Measurements from ENCODE around the gene PTGER2. TPM values are rescaled to one million over a fixed set of nuclear protein-coding genes. Genes with fewer than 3 reads are reported as not detected.

The PTGER2 gene
- total RNA-seq, 1 donor from 2014 or later, result 1.1 TPM

GRCh38 chr14:52319919-52320318 lies 5.8 kb downstream of the PTGER2 start:
- Mint-ChIP-seq H3K27me3 (peaks cover 41% of the 10 kb centered on the region), H3K9me3 (ENCODE audit: low read depth) (peaks cover 15% of the 10 kb centered on the region), H3K4me1 (ENCODE audit: low read depth) (peaks cover 3% of the 10 kb centered on the region)

DNA sequence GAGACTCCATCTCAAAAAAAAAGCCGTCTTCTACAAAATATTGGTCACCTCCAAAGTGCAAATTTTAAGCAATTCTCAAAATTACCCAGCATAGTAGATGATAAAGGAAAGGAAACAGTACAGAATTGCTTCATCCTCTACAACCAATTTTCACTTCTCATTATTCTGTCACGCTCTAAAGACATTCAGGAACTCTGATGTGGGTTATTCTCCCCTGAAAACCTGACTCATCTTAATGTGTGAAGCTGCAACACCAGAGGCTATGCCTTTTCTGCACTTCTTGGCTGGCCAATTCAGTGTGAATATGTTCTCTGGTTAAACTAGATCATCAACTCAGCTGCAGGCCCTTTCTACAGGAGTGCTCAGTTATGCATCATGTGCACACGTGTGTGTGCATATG lies 11.0 kb downstream of the PTGER2 start:
- H3K4me1 Mint-ChIP-seq (ENCODE audit: low read depth), result peaks cover 10% of the 10 kb centered on the region
- peaks cover 15% of the 10 kb centered on the region for H3K9me3 Mint-ChIP-seq (ENCODE audit: low read depth)
- no peak for TF ChIP-seq CTCF (IDR thresholded peaks at IDR 0.05; ENCODE audit: unreplicated experiment)
- H3K36me3 Mint-ChIP-seq (ENCODE audit: insufficient read depth), result peaks cover 4% of the 10 kb centered on the region
- no peak overlapping the region for H3K4me3 Mint-ChIP-seq (ENCODE audit: low read depth)
- no peak overlapping the region for H3K27ac Mint-ChIP-seq
- no peak for DNase-seq (ENCODE audit: low spot score, unreplicated experiment)
- H3K27me3 Mint-ChIP-seq, result no peaks in the 10 kb centered on the region

More at GRCh38 chr14:52319919-52320318, 5.8 kb downstream of the PTGER2 start:
- Mint-ChIP-seq H3K4me3 (ENCODE audit: low read depth) (no peak overlapping the region), H3K27ac (no peak overlapping the region), H3K36me3 (ENCODE audit: insufficient read depth) (peaks cover 4% of the 10 kb centered on the region)
- TF ChIP-seq CTCF (IDR thresholded peaks at IDR 0.05; ENCODE audit: unreplicated experiment), result no peak
- no peak for DNase-seq (ENCODE audit: low spot score, unreplicated experiment)

- Mint-ChIP-seq H3K9me3 (ENCODE audit: low read depth) (peaks cover 15% of the 10 kb centered on the region), H3K4me3 (ENCODE audit: low read depth) (no peak overlapping the region), H3K4me1 (ENCODE audit: low read depth) (peaks cover 10% of the 10 kb centered on the region), H3K36me3 (ENCODE audit: insufficient read depth) (peaks cover 4% of the 10 kb centered on the region), H3K27ac (no peak overlapping the region), H3K27me3 (no peaks in the 10 kb centered on the region)
- no peak for TF ChIP-seq CTCF (IDR thresholded peaks at IDR 0.05; ENCODE audit: unreplicated experiment)
- DNase-seq (ENCODE audit: low spot score, unreplicated experiment), result no peak
These were observed 11.5 kb downstream of the PTGER2 start for GRCh38 chr14:52325630-52326029.

- TF ChIP-seq CTCF (IDR thresholded peaks at IDR 0.05; ENCODE audit: unreplicated experiment), result no peak
- H3K4me1 Mint-ChIP-seq (ENCODE audit: low read depth), result peaks cover 10% of the 10 kb centered on the region
These were observed 13.5 kb downstream of the PTGER2 start for GRCh38 chr14:52327374-52328226.

GRCh38 chr14:52328276-52328675 lies 14.2 kb downstream of the PTGER2 start:
- no peak for DNase-seq (ENCODE audit: low spot score, unreplicated experiment)
- no peak overlapping the region for H3K4me3 Mint-ChIP-seq (ENCODE audit: low read depth)
- H3K9me3 Mint-ChIP-seq (ENCODE audit: low read depth), result peaks cover 7% of the 10 kb centered on the region
- H3K4me1 Mint-ChIP-seq (ENCODE audit: low read depth), result peaks cover 10% of the 10 kb centered on the region
- H3K27me3 Mint-ChIP-seq, result no peaks in the 10 kb centered on the region
- no peak overlapping the region for H3K27ac Mint-ChIP-seq
- H3K36me3 Mint-ChIP-seq (ENCODE audit: insufficient read depth), result no peaks in the 10 kb centered on the region
- TF ChIP-seq CTCF (IDR thresholded peaks at IDR 0.05; ENCODE audit: unreplicated experiment), result no peak

More at GRCh38 chr14:52327374-52328226, 13.5 kb downstream of the PTGER2 start:
- no peaks in the 10 kb centered on the region for H3K27me3 Mint-ChIP-seq
- peaks cover 9% of the 10 kb centered on the region for H3K9me3 Mint-ChIP-seq (ENCODE audit: low read depth)
- no peak for DNase-seq (ENCODE audit: low spot score, unreplicated experiment)
- no peak overlapping the region for H3K4me3 Mint-ChIP-seq (ENCODE audit: low read depth)
- H3K27ac Mint-ChIP-seq, result no peak overlapping the region
- no peaks in the 10 kb centered on the region for H3K36me3 Mint-ChIP-seq (ENCODE audit: insufficient read depth)
